Activated CD4-positive, alpha-beta T cell treated with anti-CD3 and anti-CD28 coated beads, Interleukin-2, amount 50 U/mL, for 16 hours (primary cell): ENCODE data around the gene TSSK6.

ENCODE experiments used
- DNase-seq: peaks from one replicate; pipeline ENCODE4 v3.0.0-alpha.2; 2020

Gene TSSK6

GRCh38 chr19:19529783-19530422 is 14.6 kb upstream of the TSSK6 start:
- DNase-seq, result no peak

DNA sequence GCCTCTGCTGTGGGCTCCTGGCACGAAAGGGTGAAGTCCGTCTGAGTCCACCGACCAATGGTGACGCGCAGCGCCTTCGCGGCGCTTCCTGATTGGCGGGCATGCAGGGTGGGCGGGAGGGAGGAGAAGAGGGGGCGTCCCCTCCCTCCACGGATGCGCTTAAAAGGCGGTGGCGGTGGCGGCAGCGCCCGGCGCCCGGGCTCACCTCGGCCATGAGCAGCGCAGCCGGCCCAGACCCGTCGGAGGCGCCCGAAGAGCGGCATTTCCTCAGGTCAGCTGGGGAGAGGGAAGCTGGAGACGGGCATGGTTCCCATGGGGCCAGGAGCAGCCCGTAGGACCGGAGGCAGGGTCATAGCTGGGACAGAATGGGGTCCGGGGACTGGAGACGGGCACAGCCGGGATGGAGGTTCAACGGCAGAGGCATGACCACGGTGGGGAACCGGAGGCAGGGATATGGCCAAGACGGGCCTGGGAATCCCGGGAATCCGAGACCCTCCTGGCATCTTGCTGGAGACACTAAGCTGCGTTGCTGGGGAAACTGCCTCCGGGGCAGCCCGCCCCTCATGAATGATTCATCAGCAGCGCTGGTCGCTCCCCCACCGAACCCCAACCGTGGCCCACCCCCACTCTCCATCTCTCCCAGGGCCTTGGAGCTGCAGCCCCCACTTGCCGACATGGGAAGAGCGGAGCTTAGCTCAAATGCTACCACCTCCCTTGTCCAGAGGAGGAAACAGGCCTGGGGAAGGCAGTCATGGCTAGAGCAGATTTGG is 13.6 kb upstream of the TSSK6 start, which contains the start of gene YJEFN3:
TSS of gene YJEFN3 (plus strand) at position 191 of the 770 bp plus-strand sequence. CDS start at position 213, 22 bp downstream.
- DNase-seq, result no peak

DNA sequence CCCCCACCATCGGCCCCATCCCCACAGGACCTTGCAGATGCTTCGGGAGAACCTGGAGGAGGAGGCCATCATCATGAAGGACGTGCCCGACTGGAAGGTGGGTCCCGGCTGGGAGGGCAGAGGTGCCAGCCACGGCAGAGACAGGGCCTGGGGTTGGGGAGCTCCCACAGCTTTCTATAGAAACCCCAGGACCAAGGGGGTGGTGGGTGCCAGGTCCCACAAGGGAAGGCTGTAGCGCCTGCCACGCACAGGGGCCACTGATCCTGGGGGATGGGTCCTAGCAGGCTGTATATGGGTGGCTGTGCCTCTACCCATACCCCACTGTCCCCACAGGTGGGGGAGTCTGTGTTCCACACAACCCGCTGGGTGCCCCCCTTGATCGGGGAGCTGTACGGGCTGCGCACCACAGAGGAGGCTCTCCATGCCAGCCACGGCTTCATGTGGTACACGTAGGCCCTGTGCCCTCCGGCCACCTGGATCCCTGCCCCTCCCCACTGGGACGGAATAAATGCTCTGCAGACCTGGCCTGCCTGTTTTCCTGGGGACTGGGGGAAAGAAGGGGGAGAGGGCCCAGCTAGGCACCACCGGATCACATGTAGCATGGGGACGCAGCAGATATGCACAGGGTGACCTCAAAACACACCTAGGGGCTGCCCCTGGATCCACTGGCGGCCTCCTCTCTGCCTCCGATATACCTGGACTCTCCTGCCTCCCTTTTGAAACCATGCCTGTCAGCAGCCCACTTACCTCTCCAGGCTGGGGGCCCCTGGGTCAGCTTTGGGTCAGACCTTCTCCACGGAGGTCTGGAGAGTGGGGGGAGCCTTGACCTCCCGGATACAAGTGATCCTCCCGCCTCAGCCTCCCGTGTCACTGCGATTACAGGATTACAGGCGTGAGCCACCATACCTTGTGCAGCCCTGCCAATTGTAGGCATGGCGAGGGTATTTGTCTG is 12.6 kb upstream of the TSSK6 start:
- no peak for DNase-seq

- DNase-seq, result no peak
These were observed 12.0 kb upstream of the TSSK6 start for GRCh38 chr19:19527371-19527656.

- no peak for DNase-seq
These were observed 11.4 kb upstream of the TSSK6 start for GRCh38 chr19:19526581-19527370.

DNA sequence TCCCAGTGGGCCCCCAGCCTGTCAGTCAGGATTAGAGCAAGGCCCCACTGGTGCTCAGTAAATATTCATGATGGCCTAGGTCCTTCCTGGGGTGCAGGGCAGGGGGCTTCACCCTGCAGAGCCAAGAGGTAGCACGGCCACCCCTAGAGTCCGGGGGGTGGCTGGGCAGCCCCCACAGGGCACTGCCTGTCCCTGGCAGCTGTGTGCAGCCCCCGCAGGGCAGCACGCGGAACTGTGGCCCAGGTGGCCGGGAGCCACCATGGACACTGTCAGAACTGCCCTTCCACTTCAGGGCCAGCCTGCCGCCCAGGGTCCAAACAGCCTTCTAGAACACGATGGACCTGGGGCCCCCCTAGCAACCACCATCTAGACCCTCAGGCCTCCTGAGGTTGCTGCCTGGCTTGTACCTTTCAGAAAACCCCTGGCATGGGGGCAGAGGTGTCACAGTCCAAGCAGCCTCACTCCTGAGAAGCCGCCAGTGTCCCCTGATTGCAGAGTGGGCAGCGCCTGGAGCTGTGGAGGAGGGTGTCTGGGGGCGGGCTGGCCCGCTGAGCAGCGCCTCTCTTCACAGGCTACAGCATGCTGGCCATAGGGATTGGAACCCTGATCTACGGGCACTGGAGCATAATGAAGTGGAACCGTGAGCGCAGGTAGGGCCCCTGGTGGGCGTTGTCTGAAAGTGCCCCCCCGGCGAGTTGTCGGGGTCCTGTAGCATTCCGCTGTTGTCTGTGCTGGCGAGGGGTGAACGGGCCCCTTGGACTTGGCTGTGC is 10.4 kb upstream of the TSSK6 start:
- no peak for DNase-seq

DNA sequence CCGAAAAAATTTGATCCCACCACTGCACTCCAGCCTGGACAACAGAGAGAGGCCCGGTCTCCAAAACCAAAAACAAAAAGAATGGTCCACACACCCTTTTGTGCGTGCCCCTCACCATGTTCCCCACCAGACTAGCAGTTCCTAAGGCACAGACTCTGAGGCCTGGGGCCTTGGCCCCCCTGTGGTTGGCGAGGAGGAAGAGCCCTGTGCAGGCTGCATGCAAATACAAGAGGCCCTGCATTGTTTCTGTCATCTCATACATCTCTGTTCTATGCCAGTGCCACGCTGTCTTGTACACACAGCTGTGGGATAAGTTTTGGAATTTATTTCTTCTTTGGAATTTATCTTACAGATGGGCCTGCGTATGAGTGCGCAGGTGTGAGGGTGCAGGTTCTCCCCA is 8.7 kb upstream of the TSSK6 start:
- DNase-seq, result no peak

- DNase-seq, result no peak
These were observed 7.8 kb upstream of the TSSK6 start for GRCh38 chr19:19523177-19523576.

DNA sequence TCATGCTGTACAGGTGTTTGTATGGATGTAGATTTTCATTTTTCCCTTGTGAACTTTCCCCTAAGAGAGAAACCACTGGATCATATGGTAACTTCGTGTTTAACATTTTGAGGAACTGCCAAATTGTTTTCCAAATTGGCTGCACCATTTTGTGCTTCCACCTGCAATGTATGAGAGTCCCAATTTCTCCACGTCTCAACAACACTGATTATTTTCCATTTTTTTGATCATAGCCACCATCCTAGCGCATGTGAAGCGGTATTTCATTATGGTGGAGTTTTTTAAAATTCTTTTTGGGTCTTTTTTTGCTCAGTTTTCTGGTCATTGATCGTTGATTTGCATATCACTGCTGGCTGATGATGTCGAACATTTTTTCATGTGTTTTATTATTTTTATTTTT is 5.6 kb upstream of the TSSK6 start:
- DNase-seq, result no peak

DNA sequence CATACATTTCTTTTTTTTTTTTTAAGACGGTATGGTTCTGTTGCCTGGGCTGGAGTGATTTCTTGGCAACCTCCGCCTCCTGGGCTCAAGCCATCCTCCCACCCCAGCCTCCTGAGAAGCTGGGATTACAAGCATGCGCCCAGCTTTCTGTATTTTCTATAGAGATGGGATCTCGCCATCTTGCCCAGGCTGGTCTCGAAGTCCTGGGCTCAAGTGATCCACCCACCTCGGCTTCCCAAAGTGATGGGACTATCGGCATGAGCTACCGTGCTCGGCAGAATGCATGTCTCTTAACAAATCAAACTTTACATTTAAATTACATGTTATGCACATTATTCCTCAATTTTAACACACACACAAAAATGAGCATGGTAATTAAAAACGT is 1.9 kb upstream of the TSSK6 start:
- DNase-seq, result no peak

DNA sequence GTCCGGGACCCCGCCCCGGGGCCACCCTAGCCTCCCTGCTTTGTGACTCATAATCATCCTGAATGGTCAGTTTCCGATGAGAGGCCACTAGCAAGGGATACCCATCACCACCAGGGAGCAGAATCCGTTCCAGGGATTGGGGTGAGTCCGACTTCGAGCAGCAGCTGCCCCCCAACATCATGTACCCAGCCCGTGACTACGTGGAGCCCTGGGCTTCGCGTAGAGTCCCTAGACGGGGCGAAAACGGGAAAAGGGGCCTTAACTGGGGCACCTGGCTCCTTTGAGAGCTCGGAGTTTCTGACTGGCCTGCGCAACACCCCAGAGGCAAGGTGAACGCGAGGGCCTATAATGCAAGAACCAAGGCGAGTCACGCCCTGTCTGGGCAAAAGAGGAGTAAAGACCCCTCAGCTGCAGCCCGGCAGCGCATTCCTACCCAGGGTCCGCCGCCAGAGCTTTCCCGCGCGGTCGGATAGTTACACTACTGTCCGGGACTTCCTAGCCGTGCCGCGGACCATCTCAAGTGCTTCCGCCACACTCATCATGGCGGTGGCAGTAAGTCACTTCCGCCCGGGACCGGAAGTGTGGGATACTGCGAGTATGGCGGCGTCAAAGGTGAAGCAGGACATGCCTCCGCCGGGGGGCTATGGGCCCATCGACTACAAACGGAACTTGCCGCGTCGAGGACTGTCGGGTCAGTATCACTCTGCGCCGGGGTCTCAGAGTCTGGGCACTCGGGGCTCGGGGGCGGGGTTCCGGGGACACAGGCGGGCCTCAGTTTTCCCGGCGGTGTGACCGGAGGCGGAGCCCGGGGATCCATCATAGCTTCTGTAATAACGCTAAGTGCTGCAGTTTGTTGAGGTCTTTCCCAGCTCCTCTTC is 533 bp upstream of the TSSK6 start, which contains the start of gene NDUFA13:
TSS of gene NDUFA13 (plus strand) at position 584 of the 878 bp plus-strand sequence. CDS start at position 598, 14 bp downstream.
- DNase-seq, result peak; percentile 95

DNA sequence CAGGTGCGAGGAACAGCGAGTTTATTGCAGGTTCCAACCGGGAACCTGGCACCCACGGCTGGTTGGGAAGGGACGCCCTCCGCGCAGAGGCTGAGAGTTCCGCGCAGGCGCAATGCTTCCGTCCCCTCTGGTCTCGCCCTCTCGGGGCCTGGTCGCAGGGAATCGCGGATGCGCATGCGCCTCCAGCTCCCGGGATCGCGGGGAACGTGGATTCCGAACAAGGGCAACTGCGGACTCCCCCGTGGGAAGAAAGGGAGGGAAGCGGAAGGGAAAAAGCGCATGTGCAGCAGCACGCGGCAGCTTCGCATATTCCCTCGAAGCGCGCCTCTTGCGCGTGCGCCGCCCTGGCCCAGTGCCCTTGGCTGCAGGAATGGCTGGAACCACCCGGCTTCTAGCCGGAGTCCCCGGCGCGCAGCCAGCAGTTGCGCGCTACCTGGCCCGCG is 1.1 kb downstream of the TSSK6 start:
- no peak for DNase-seq

GRCh38 chr19:19513682-19514081 is 1.7 kb downstream of the TSSK6 start:
- DNase-seq, result no peak

DNA sequence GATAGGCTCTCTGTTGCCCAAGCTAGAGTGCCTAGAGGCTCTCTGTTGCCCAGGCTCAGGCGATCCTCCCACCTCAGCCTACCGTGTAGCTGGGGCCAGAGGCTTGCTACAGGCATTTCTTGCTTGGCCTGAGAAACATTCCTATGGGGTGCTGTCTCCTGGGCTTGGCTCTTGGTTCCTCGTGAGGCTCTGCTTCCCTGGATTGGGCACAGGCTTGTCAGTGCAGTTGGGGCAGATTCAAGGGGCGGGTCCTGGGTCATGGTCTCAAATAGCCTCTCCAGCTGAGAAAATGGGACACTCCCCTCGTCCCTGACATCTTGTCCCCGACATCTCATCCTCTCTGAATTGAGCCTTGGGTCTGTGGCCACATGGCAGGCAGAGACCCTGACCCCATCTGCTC is 4.9 kb downstream of the TSSK6 start:
- DNase-seq, result no peak

DNA sequence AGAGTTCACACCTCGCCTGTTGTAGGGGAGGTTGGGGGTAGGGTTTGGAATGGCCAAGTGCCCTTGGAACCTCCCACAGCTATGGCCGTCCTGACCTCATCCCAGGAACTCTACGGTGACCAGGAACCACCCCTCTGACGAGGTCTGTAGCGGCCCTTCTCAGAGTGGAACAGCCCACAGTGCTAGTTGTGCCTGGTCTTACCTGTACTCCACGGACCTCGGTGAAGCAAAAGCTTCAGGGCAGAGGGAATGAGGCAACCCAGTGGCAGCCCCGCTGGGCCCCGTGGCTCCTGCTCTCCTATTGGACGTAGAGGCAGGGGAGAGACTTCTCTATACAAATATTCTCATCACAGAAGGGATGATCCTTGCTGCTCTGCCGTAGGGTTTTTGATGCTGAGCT is 7.1 kb downstream of the TSSK6 start:
- DNase-seq, result no peak

DNA sequence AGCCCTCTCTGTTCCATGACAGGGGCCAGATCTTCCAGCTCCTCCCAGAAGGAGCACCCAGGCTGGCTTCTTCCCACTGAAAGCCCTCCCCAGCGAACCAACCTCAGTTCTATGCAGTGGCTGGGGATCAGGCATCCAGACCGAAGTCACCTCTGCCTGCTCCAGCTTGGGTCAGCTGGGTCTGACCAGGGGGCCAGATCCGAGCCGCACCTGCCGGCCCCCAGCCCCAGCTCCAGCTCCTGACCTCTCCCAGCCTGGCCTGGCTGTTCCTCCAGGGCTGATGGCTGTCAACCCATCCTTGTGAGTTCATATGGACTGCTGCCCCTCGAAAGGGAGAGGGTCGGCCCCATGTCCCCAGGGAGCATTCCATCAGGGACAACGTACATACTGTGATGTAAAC is 8.0 kb downstream of the TSSK6 start:
- DNase-seq, result no peak

- DNase-seq, result no peak
These were observed 8.8 kb downstream of the TSSK6 start for GRCh38 chr19:19506592-19506991.

GRCh38 chr19:19505669-19506326 is 9.6 kb downstream of the TSSK6 start:
- DNase-seq, result no peak

GRCh38 chr19:19504754-19505668 is 10.3 kb downstream of the TSSK6 start:
- no peak for DNase-seq
